ENCODE results near the gene XIRP2.

DNA sequence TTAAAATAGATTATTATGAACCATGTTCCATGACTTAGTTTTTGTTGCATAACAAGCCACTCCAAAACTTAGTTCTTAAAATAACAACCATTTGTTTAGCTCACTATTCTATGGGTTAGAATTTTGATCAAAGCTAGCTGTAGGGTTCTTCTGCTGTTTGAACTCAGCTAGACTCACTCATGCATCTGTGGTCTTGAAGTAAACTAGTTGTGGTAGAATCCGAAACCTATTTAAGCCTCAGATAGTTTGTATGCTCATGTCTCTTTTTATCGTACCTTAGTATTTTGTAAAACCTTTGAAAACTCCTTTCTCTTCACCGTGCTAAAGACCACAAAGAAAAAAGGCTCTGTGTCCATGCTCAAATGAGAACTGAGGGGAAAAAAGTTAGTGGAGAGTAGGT is 166.6 kb downstream of the XIRP2 start:
- TF ChIP-seq POLR2AphosphoS5 (IDR thresholded peaks at IDR 0.05; ENCODE audit: low read depth, low read length) (no peak), POLR2A (IDR thresholded peaks at IDR 0.05; ENCODE audit: low read depth, low read length) (no peak), TAF1 (IDR thresholded peaks at IDR 0.05; ENCODE audit: borderline replicate concordance, low read depth, low read length) (no peak)

All from GM12892 (cell line).